ENCODE data around the gene ARHGAP15. TPM values are rescaled to one million over a fixed set of nuclear protein-coding genes. Genes with fewer than 3 reads are reported as not detected.

ARHGAP15 gene
- total and polyA plus RNA-seq, 3 donors from 2014 or later: 2.2 to 15.0 (median 7.7) TPM

- TF ChIP-seq POLR2A (IDR thresholded peaks at IDR 0.05) (no peak), CTCF (IDR thresholded peaks at IDR 0.05) (no peak)
- no peak overlapping the region for H3K4me3 ChIP-seq
- H3K36me3 ChIP-seq (ENCODE audit: low read depth, missing control alignments): no peaks in the 10 kb centered on the region
- no peaks in the 10 kb centered on the region for H3K9me3 ChIP-seq
- WGBS, 2 donors: 64 to 66% methylated on average over 7 of the region's 7 CpGs
- no peak for DNase-seq
- H3K27me3 ChIP-seq: no peaks in the 10 kb centered on the region
- peak overlapping the region in 1 of 2 donors; percentile 21 for H3K27ac ChIP-seq
- intact Hi-C loops (cut with DNase I; ENCODE audit: low total_unique reads): no loop called here
- no peaks in the 10 kb centered on the region for H3K4me1 ChIP-seq
These were observed 416.1 kb downstream of the ARHGAP15 start for GRCh38 chr2:143545059-143545948.

GRCh38 chr2:143545949-143546255 lies 416.7 kb downstream of the ARHGAP15 start:
- intact Hi-C loops (cut with DNase I; ENCODE audit: low total_unique reads): no loop called here
- Histone ChIP-seq H3K9me3 (no peaks in the 10 kb centered on the region), H3K27me3 (no peaks in the 10 kb centered on the region), H3K4me1 (no peaks in the 10 kb centered on the region), H3K27ac (peak overlapping the region in 1 of 2 donors; percentile 21), H3K36me3 (ENCODE audit: low read depth, missing control alignments) (no peaks in the 10 kb centered on the region), H3K4me3 (no peak overlapping the region)
- DNase-seq: no peak
- WGBS, 2 donors: 56 to 60% methylated on average over 4 of the region's 4 CpGs
- TF ChIP-seq CTCF (IDR thresholded peaks at IDR 0.05) (no peak), POLR2A (IDR thresholded peaks at IDR 0.05) (no peak)

GRCh38 chr2:143548032-143548431 lies 418.8 kb downstream of the ARHGAP15 start:
- no peaks in the 10 kb centered on the region for H3K9me3 ChIP-seq
- no peaks in the 10 kb centered on the region for H3K36me3 ChIP-seq (ENCODE audit: low read depth, missing control alignments)
- H3K4me1 ChIP-seq: no peaks in the 10 kb centered on the region
- TF ChIP-seq CTCF (IDR thresholded peaks at IDR 0.05): no peak
- no peaks in the 10 kb centered on the region for H3K27me3 ChIP-seq
- no peak for DNase-seq
- H3K4me3 ChIP-seq: no peak overlapping the region
- 47 to 69% methylated on average over 2 of the region's 2 CpGs for WGBS, 2 donors
- intact Hi-C loops (cut with DNase I; ENCODE audit: low total_unique reads): no loop called here
- H3K27ac ChIP-seq: no peak overlapping the region

GRCh38 chr2:143550500-143550899 lies 421.3 kb downstream of the ARHGAP15 start:
- H3K27ac ChIP-seq: no peak overlapping the region
- H3K27me3 ChIP-seq: no peaks in the 10 kb centered on the region
- intact Hi-C loops (cut with DNase I; ENCODE audit: low total_unique reads): no loop called here
- no peak overlapping the region for H3K4me3 ChIP-seq
- DNase-seq: no peak
- H3K4me1 ChIP-seq: no peaks in the 10 kb centered on the region
- no peaks in the 10 kb centered on the region for H3K9me3 ChIP-seq
- TF ChIP-seq POLR2A (IDR thresholded peaks at IDR 0.05) (no peak), CTCF (IDR thresholded peaks at IDR 0.05) (no peak)
- no peaks in the 10 kb centered on the region for H3K36me3 ChIP-seq (ENCODE audit: low read depth, missing control alignments)
- 85 to 86% methylated on average over 2 of the region's 2 CpGs for WGBS, 2 donors
